IPS-NIHi7 (cell line): ENCODE results near the gene PPARD.
"Not testable (repeated sequence)": the region's sequence is repeated elsewhere in the genome, so short reads cannot be mapped to it uniquely, and the experiment has no call there.

Source experiments
- DNase-seq: peaks from one replicate; pipeline ENCODE4 v3.0.0; 2012; ENCODE audit warnings: mixed read lengths; ENCODE audit errors: extremely low spot score

Gene PPARD

DNA sequence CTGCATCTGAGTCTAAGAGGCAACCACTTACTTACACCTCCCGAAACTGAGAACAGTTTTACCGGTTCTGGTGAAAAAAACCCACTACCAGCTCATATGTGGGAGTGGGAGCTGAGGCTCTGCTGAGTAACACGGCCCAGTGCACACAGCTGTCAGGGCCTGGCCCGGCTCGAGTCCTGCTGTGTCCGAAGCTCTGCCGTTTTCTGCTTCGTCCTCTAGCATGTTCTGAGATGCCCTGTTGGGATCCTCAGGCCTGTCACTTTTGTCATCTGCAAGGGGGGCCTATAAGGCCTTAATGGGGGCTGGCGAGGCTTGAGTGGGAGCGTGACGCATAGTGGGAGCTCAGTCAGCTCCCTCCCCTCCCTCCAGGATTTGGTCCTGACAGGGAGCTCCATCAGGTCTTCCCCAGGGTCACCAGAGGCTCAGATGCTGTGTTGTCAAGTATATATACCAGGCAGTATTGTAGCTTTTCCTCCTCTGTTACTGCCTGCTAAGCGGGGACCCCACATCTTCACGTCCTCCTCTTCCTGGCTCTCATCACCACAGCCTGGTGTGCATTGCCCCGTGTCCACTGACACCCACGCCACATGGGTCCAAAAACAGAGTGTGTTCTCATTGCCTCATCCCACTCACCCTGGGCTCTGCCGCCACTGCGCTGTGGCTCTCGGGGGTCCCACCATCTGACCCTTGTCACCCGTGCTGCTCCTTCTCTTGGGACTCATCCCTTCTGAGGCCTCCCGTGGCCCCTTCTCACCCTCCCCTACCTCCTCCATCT is 64.5 kb downstream of the PPARD start:
- no peak for DNase-seq

DNA sequence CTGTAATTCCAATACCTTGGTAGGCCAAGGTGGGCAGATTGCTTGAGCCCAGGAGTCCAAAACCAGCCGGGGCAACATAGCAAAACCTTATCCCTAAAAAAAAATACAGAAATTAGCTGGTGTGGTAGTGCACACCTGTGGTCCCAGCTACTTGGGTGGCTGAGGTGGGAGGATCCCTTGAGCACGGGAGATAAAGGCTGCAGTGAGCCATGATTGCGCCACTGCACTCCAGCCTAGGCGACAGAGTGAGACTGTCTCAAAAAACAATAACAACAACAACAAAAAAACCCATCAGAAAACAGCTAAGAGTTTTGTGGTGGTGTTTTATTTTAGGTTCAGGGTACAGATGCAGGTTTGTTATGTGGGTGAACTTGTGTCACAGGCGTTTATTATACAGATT is 66.9 kb downstream of the PPARD start:
- no peak for DNase-seq

- DNase-seq = no peak
Measured at GRCh38 chr6:35410131-35410530, 67.8 kb downstream of the PPARD start.

GRCh38 chr6:35411066-35411465 is 68.7 kb downstream of the PPARD start:
- no peak for DNase-seq

DNA sequence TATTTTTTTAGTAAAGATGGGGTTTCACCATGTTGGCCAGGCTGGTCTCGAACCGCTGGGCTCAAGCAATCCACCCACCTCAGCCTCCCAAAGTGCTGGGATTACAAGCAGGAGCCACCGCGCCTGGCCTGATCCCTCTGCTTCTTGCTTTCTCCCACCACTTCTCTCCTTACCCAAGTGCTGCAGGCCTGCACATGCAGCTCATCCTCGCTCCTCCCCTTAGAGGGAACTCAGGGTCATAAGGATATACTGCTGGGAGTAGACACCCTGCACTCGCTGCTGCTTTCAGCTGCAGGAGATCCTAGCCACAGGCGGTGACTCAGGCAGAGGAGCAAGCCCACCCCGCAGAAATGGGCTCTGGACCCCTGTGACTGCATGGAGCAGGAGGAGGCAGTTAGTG is 69.7 kb downstream of the PPARD start:
- no peak for DNase-seq

GRCh38 chr6:35413911-35414310 is 71.6 kb downstream of the PPARD start:
- DNase-seq = no peak

GRCh38 chr6:35415065-35415891 is 72.9 kb downstream of the PPARD start:
- peak; percentile 83 for DNase-seq

DNA sequence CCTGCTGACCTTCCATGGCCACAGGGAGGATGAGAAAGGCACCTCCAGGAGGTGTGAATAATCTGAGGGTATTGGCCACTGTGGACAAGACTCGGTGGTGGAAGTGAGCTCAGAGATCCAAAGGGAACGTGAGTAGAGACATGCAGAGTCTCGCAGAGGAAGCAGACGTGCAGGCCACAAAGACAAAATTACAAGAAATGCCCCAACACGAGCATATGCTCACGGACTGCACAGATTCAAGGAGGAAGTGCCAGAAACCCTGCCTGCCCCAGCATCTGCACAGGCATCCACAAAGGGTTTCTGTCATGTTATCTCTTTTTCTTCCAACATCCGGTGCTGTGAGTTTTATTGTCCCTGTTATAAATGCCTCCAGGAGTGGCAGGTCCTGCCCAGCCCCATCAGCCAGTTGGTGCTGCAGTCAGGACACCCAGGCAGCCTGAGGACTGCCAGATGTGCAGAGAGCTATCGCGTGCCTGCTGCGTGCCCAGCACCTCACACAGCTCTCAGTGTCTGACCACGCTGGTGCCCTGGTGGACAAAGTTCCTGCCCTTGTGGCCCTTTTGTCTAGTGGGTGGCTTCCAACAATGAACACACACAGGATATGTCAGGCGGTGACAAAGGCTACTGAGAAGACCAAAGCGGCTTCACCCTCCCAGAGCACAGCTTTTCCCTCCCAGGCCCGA is 75.8 kb downstream of the PPARD start:
- DNase-seq = no peak

GRCh38 chr6:35419417-35419816 is 77.1 kb downstream of the PPARD start:
- peak; percentile 50 for DNase-seq

GRCh38 chr6:35419961-35420360 is 77.6 kb downstream of the PPARD start:
- DNase-seq = no peak

- no peak for DNase-seq
Measured at GRCh38 chr6:35425284-35425683, 82.9 kb downstream of the PPARD start.

GRCh38 chr6:35426074-35426473 is 83.7 kb downstream of the PPARD start:
- no peak for DNase-seq

GRCh38 chr6:35427435-35427834 is 85.1 kb downstream of the PPARD start:
- DNase-seq = no peak

DNA sequence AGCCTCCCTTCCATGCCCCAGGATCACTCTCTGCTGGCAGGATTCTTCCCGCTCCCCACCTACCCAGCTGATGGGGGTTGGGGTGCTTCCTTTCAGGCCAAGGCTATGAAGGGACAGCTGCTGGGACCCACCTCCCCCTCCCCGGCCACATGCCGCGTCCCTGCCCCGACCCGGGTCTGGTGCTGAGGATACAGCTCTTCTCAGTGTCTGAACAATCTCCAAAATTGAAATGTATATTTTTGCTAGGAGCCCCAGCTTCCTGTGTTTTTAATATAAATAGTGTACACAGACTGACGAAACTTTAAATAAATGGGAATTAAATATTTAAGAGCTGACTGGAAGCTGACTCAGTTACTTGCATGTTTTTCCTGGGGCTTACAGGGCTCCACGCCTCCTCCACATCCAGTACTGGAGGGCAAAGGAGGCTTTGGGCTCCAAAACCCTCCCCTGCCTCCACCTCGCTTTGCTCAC is 85.5 kb downstream of the PPARD start:
- no peak for DNase-seq

DNA sequence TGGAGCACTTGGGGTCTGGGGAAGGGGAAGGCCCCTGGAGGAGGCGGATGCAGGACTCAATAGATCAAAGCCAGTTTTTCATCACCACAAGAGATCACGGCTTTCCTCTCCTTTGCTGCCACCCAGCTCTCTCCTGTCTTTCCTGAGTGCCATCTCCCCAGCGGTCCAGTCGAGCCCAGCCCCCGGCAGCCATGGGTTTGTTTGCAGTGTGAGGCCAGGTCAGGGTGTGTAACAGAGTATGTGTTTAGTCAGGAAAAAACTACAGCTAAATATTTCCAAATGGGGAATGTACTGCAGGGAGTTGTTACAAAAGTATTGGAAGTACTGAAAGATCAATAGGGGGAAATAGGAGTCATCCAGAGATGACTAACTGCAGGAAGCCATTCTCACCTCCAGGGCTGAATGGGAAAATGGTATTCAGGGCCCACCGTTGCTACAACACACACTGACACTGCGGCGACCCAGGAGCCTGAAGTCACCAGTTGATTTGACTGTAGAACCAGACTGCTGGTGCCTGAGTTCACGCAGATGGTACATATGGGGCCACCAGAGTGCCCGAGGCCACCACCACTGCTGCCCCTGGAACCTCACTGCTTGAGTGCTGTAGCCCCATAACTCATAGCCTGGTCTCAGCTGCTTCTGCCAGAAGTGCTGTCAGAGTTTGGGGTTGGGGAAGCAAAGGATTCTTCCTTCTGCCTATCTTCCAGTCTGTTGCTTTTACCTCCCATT is 86.2 kb downstream of the PPARD start:
- no peak for DNase-seq

DNA sequence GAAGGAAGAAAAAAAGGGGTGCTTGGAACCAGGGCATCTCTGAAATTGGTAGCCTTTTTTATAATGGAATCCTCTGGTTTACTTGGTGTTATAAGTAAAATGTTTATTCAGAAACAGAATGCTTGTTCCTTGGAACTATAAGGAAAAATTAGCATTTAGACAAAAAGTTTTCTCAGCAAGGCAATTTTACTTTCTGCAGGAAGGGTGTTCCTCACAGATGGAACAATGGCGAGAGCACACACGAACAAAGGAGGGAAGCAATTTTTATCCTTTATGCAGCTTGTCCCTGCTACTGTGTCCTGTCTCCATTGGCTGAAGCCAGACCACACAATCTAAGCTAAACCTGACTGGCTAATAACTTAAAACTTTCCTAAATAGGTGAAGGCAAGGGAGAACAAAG is 87.1 kb downstream of the PPARD start:
- DNase-seq = no peak

DNA sequence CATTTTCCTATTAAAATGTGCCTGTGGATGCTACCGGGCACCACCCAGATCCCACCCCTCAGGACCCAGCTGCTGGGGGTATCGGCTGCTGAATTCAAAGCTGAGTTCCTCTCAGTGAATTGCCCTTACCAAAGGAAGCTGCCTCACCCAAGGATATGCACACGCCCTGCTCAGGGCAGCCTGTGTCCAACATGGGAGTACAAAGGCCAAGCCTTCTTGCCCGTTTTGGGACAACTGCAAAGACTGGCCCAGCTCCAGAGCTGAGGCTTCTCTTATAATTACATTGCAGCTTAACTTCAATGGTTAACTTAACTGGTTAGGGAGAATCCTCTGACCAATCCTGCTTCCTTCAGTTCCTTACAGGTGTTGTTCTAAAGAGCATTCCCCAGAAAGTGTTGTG is 89.9 kb downstream of the PPARD start:
- DNase-seq = no peak

- not testable (repeated sequence) for DNase-seq
Measured at GRCh38 chr6:35432702-35433101, 90.3 kb downstream of the PPARD start.

- no peak for DNase-seq
Measured at GRCh38 chr6:35435074-35435837, 92.9 kb downstream of the PPARD start.

- DNase-seq = no peak
Measured at GRCh38 chr6:35436071-35436857, 93.9 kb downstream of the PPARD start.
